Stimulated activated CD4-positive, alpha-beta T cell treated with anti-CD3 and anti-CD28 coated beads, Interleukin-1b, Interleukin-23, amount 100 ng/mL, for 1 hour (primary cell): ENCODE measurements around the gene DAG1.

Experiments used
- DNase-seq, 2 donors: peaks; one replicate each; pipeline ENCODE4 v3.0.0-alpha.2; 2020; ENCODE audit warnings: low read depth in 2 of 2

DAG1 gene

DNA sequence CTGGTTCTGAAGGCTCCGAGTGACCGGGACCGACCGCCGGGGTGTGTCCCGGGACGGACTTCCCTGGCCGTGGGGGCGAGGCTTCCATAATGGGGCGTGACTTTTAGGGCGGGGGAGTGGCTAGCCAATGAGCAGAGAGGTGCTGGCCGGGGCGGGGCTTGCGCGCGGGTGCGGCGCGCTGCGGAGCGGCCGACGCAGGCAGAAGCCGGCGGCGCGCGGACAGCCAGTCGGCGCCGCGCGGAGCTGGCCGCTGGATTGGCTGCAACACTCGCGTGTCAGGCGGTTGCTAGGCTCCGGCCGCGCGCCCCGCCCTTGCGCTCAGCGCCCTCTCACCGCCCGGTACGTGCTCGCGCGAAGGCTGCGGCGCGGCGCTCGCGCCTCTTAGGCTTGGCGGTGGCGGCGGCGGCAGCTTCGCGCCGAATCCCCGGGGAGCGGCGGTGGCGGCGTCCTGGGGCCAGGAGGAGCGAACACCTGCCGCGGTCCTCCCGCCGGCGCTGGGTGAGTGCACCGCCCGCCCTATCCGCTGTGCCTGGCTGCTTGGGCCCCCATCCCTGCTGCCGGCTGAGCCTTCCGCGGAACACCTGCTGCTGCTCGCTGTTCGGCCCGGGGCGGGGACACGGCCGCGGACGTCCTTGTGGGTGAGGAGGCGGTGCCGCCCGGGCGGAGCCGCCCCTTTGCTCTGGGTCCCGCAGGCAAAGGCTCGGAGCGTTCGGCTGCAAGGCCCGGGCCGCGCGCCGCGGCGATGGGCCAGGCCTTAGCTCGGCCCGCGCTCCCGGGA lies at the start of gene DAG1:
Gene DAG1, plus strand, starts transcription at position 332 of the 778 bp plus-strand sequence. CDS start 40,268 bp downstream, outside the sequence.
- DNase-seq = peak; percentile 83 to 92

DNA sequence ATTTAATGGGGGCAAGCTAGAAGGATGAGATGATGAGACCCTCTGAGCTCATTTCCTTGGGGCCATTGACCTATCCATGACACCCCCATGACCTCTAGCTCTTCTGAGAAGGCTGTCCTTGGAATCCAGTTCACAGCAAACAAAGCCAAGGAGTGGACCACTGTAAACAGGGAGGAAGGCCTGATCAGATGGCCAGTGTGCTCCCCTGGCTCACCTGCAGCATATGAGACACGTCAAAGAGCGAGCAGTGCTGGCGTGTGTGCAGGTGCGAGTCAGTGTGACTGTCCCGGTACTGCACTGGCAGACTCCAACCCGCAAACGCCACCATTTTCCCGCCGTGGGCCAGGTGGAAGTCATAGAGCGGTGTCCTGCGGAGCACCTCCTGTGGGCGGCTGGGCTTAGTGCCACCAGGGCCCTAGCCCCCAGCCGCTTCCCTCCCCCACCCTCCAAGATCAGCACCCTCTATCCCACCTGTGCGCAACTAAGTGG lies 48.1 kb upstream of the DAG1 start:
- DNase-seq = no peak

DNA sequence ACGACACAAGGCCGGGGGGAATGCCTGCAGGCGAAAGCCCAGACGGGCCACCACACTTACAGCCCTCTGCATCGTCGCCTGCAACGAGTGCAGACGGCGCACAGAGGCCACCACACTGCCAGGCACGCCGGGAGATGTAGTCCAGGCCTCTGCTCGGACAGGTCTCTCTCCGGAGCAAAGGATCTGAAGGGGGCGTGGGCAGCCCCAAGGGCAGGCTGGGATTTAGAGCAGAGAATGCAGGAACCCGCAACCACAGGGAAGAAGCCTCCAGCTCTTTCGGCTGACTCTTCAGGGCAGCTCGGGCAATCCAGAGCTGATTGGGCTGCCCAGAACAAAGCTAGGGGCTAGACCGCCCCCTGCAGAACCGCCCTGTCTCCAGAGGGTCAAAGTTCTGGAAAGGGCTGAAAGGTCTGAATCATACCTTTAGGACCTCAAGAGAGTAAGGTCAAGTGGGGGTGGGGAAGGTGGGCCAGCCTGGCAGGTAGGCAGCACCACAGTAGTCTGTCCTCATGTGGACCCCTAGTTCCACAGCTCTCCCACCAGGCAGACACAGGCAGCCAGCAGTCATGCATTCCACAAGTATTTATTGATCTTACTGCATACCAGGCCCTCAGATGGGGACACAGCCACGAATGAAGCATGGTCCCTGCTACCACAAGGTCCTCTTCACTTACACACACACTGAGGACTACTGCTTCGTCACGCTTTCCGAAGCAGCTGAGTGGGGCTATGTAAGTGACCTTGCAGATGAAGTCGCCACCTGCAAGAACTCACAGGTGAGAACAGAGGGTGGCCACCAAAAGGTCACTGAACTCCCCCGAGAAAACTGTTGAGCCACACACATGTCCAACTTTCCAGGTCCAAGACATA lies 47.5 kb upstream of the DAG1 start, which contains the start of gene AMT:
Gene AMT, minus strand, starts transcription at position 95 of the 870 bp plus-strand sequence. Its CDS starts 23 bp downstream, at position 72.
- DNase-seq = no peak

DNA sequence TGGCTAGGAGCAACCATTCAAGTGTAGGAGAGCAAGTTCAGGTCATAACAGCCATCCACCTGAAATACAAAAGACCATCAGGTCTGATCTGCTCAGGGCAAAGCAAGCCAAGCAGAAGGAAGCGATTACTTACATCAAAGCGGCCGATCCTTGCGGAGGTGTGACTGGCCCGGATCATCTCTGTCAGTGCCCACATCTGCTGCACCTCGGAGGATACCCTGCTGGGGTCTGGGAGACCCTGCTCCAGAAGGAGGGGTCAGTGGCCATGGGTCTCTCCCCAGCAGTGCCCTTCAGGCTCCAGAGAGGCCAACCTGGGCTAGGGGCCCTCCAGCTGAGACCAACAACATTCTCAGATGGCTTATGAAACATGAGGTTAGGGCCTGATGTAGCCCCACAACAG lies 45.3 kb upstream of the DAG1 start:
- DNase-seq = no peak

DNA sequence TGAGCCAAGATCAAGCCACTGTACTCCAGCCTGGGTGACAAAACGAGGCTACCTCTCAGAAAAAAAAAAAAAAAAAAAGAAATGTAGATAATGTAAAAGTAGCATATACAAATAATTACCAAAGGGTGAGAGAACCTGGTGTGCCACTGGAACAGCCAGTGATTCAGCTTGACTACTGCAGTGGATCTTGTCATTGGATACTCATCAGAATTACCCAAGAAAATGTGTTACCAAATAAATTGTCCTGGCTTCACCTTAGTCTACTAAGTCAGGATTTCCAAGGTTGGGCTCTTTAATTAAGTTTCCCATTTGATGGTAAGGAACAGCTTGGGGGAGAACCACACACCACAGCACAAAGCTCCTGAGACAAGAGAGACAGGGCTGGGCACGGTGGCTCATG lies 42.5 kb upstream of the DAG1 start:
- no peak for DNase-seq

DNA sequence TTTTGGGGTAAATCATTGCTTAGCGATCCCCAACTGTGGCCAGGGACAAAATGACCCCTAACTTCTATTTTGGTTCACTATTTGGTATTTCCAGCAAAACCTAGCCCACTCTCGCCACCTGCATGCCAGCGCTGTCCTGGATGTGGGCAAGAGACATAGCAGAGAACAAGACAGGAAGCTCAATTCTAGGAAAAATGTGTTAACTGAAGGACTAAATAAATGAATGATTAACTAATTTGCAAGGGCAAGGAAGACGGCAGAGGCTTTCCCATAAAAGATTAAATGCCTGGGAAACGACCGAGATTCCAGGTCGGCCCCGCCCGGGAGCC lies 41.4 kb upstream of the DAG1 start:
- DNase-seq = no peak

DNA sequence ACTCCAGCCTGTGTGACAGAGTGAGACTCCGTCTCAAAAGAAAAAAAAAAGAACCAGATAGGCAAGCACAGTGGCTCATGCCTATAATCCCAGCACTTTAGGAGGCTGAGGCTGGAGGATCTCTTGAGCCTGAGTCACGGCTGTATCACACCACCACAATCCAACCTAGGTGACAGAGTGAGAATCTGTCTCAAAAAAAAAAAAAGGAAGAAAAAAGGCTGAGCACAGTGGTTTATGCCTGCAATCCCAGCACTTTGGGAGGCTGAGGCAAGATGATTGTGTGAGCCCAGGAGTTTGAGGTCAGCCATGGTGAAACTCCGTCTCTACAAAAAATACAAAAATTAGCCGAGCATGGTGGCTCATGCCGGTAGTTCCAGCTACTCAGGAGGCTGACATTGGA lies 35.3 kb upstream of the DAG1 start:
- DNase-seq = no peak

DNA sequence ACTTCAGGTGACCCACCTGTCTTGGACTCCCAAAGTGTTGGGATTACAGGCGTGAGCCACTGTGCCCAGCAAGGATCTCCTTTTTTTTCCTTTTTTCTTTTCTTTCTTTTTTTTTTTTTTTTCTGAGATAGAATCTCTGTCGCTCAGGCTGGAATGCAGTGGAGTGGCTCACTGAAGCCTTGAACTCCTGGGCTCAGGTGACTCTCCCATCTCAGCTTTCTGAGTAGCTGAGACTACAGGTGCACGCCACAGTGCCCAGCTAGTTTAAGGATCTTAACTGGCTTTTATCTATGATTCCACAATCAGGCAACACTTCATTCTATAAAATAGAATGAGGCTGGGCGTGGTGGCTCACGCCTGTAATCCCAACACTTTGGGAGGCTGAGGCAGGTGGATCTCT lies 24.7 kb upstream of the DAG1 start:
- no peak for DNase-seq

DNA sequence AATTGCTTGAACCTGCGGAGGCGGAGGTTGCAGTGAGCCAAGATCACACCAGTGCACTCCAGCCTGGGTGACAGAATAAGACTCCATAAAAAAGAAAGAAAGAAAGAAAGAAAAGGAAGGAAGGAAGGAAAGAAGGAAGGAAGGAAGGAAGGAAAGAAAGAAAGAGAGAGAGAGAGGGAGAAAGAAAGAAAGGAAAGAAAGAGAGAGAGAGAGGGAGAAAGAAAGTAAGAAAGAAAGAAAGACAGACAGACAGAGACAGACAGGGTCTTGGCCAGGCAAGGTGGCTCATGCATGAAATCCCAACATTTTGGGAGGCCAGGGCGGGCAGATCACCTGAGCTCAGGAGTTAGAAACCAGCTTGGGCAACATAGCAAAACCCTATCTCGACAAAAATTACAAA lies 16.4 kb upstream of the DAG1 start:
- no peak for DNase-seq

DNA sequence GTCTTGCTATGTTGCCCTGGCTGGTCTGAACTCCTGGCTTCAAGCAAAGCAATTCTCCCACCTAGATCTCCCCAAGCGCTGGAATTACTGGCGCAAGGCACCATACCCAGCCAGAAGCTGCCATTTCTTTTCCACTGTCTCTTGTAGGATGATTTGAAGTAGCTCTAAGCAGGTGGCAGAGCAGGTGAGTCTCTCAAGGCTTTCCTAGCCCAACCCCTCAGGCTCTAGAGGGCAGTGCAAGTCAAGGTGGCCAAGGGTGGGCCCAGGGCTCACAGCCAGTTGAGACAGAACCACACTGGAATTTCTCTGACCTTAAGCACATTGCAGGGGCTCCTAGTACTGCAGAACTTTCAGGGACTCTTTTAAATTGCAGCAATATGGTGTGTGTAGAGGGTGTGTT lies 15.6 kb upstream of the DAG1 start:
- no peak for DNase-seq

DNA sequence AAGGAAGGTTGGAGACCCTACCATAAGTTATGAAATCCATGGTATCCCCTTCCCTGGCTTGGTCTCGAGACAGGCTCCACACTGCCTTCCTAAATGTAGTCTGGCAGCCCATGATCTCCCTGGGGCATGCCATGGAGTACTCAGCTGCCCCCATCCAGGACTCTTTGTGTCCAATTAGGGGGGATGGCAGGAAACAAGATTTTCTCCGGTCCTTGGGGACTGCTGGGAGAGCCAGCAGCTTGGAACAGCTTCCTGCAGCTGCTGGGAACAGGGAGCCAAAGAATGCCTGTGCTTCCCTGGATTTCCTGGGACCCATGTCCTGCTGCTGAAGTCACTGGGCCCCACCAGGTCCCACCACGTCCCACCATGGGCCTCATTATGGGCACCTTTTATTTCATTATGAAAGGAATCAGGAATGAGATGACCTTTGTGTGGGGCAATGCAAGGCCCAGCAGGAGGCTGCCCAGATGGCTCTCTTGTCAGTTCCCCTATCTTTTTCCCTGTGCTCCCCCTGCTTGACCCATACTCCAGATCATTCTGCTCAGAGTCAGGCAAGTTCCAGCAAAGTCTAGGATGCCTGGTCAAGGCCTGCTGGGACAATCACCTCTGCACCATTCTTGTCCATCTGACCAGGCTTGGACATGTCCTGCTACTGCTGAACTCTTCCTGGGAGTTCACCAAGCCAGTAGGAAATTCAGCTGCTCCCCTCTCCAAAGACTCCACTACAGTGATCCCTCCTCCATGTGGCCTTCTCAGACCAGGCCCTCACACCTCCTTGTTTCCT lies 15.0 kb upstream of the DAG1 start:
- DNase-seq = no peak

DNA sequence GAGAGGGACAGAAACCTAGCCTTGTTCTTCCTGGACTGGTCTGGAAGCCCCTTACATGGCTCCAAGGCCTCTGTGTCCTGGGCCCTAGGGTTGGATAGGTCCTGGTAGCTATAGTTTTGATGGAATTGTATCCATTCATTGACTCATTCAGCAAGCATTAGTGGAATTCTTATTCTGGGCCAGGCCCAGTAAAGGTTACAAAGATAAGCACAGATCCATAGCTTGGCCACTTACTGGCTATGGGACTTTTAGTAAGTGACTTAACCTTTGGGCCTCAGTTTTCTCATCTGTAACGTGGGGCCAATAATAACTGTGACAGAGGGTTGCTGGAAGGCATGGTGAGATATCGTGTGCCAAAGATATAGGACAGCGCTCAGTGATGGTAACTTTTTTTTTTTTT lies 13.6 kb upstream of the DAG1 start:
- no peak for DNase-seq

DNA sequence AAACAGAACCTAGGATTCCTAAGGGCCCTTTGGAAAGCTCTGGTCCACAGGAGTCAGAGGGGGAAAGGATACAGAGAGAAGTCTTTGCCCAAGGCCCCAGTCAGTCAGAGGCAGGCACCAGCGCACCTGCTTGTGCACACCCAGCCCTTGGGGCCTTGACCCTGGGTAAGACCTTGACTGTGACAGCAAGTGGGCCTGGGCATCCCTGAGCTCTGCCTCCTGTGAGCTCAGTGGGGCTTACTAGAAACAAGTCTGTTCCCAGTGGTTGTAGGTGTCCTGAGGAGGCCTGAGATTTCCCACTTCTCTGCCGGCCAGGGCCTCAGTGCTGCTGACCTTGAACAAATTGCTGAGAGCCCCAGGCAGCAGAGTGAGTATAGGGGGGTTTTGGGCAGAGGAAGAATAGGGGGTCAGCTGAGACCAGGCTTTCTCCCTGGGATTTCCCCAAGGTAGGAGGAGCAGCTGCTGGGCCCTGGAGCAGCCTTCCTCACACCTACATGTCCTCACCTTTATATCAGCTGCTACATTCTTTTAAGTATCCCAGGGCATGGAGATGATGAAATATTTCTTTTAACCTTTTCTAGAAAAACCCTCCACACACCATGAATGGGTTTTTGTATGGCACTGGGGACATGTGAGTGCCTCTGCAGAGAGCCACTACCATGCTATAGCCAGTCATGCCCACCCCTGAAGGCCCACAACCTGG lies 9.7 kb upstream of the DAG1 start:
- DNase-seq = no peak

DNA sequence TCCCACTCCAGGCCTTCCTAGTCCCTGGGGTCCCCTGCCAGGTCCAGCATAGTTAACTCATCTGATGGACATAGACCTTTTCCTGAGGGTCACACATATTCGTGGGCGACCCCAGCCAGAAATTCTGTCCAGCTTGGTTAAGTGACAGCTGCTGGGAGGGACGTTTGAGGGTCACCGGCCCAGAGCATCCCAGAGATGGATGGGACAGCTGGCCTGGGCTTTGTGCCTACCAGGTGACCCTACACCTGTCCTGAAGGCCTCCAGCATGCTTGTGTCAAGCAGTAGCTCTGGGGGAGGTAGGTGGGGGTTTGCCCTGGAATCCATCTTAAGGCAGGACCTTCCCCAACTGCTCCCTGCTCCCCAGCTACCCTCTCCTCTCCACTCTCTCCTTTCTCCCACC lies 9.1 kb upstream of the DAG1 start:
- no peak for DNase-seq

DNA sequence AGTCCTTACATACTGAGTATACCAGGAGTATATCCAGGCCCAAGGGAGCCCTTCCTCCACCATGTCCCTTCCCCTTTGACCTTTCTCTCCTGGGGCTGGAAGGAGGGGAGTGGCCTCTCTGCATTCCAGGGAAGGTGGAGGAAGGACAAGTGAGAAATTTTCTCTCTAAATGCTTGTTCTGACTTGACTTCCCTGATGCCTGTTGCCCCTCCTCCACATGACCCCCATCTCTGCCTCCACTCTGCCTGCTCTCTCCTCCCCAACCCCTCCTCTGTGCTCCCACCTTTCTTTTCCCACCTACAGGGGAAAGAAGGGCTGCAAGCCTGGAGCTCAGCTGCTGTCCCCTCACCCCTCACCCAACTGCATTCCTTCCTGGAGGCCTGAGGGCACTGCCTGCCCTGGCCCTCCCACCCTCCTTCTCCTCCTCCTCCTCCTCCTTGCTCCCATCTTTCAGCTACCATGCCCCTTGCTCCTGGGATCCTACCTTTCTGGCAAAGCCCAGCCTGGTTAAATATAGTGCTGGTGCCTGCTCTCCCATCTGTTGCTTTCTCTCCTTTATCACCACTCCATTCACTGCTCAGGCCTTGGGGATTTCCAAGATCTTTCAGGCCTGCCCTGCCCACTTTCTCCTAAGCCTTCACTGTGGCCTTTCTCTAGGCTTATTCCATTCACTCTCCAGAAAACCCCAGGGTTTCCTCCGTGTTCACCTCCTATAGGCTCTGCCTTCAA lies 8.5 kb upstream of the DAG1 start:
- no peak for DNase-seq

DNA sequence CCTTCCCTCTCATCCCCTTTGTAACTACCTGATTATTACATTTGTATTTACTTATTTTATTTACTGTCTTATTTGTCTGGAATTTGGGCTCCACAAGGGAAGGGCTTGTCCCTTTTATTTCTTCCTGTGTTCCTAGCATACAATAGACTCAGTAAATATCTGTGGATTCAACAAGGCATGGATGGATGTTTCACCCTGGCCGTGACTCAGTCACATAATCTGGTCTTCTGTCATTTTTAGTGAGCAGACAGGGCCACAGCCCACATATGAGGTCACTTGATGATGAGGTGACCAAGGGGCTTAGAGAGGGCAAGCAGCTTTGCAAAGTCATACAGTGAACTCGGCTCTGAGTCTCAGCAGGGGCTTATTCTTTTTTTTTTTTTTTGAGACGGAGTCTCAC lies 7.8 kb upstream of the DAG1 start:
- no peak for DNase-seq

DNA sequence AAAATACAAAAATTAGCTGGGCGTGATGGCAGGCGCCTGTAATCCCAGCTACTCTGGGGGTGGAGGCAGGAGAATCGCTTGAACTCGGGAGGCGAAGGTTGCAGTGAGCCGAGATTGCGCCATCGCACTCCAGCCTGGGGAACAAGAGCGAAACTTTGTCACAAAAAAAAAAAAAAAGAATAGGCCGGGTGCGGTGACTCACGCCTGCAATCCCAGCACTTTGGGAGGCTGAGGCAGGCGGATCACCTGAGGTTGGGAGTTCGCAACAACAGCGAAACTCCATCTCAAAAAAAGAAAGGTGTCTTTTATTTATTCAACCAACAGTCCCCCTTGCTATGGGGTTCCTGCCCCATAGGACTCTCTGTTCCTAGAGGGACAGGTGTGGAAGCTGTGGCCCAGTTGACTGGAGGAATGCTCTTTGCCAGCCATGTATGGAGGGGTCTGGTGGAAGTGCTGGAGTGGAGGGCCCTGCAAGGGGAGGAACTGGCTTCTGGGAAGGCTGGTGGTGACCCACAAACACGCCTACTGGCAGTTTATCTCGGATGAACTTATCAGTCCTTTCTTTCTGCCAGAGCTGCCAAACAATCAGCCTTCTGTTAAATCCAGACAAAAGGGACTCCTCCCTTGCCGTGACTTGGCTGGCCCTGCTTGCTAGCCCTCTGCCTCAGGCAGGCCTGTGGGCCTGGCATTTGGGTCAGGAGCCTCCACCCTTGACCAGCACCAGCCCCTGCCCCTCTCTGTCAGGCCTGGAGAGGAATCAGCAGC lies 4.6 kb upstream of the DAG1 start:
- DNase-seq = no peak

DNA sequence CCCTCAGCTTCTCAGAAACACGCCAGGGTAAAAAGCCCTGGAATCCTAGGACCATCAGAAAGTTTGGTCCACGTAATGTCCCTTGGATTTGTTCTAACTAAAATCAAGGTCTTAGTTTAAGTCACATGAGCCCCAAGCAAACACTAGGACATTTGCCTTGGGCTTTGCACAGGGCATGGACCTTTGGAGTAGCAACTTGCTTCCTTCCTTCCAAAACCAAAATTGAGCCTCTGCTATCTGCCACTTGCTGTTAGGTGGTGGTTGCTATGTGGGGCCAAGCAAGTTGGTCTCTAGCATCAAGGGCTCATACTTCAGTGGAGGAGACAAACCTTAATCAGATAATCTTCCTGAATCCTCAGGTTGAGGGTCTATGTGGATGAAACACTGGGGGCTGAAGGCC lies 4.0 kb upstream of the DAG1 start:
- no peak for DNase-seq

DNA sequence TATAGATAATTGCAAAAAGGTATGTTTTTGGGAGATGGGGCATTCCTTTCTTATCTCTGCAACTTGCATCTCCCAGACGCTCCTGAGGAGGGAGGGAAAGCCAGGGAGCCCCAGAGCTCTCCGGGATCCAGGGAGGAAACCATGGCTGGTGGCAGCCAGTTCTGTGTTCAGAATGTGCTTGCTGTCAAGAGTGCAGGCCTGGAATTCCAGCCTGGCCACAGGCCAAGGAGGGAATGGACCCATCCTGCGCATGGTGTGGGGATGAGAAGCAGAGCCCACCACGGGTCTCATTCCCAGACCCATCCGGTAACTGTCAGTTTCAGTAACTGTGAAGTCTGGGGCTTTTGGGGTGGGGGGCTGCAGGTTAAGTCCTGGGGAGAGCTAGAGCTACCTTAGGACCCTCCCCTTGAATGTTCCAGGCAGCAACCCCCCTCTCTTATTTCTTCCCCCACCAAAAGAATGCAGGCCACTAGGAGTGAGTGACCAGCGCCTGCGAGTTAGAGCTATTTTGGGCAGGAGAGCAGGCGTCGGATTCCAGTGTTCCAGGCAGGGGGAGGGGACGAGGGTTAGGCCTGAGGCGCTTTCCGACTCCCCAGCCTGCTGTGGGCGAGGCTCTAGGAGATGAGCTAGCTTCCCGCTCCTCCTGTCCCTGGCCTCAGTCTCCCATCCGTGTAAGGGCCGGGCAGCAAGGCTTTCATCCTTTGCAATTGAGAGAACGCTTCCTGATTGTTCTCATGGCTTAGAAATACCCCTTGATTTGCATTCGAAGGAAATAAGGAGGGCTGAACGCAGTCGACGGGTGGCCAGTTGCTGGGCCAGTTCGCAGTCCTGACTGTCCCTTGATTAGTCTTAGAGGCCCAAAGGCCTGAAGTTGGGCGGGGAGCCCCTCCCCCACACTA lies 781 bp upstream of the DAG1 start:
- DNase-seq = no peak
